ENCODE results near the gene PTPRN2.

PTPRN2 gene

GRCh38 chr7:158613481-158613880 is 25.9 kb upstream of the PTPRN2 start:
- Histone ChIP-seq H3K4me1 (ENCODE audit: control insufficient read depth, insufficient read depth, low read length) (peaks cover 2% of the 10 kb centered on the region), H3K36me3 (ENCODE audit: insufficient read depth, low read length) (peaks cover 3% of the 10 kb centered on the region), H3K9me3 (replicated peaks; ENCODE audit: low read length) (no peaks in the 10 kb centered on the region), H3K4me3 (ENCODE audit: low read length) (no peak overlapping the region), H3K27me3 (ENCODE audit: control insufficient read depth, insufficient read depth, low read length) (no peaks in the 10 kb centered on the region), H3K4me2 (ENCODE audit: low read length) (no peak overlapping the region), H3K9ac (ENCODE audit: low read depth, low read length) (no peak overlapping the region)

DNA sequence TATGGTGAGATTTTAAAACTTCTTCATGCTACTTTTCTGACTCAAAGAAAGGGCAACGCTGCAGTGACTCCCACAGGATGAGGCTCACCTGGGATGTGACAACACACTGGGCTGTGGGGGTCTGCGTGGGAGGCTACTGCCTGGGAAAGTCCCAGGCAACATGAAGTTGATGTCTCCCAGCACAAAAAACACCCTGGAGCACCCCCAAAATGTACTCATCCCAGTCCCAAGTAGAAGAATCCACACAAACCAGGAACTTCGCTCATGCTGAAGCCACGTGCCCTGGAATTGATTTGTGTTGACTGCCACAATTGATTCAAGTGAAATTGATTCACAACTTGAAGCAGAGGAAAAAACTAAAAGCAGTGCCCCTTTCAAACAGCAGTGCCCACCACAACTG is 24.9 kb upstream of the PTPRN2 start:
- no peaks in the 10 kb centered on the region for H3K27me3 ChIP-seq (ENCODE audit: control insufficient read depth, insufficient read depth, low read length)
- no peak overlapping the region for H3K4me2 ChIP-seq (ENCODE audit: low read length)
- H3K4me3 ChIP-seq (ENCODE audit: low read length): no peak overlapping the region
- no peak overlapping the region for H3K9ac ChIP-seq (ENCODE audit: low read depth, low read length)
- no peaks in the 10 kb centered on the region for H3K9me3 ChIP-seq (replicated peaks; ENCODE audit: low read length)
- peaks cover 3% of the 10 kb centered on the region for H3K36me3 ChIP-seq (ENCODE audit: insufficient read depth, low read length)
- peaks cover 2% of the 10 kb centered on the region for H3K4me1 ChIP-seq (ENCODE audit: control insufficient read depth, insufficient read depth, low read length)

DNA sequence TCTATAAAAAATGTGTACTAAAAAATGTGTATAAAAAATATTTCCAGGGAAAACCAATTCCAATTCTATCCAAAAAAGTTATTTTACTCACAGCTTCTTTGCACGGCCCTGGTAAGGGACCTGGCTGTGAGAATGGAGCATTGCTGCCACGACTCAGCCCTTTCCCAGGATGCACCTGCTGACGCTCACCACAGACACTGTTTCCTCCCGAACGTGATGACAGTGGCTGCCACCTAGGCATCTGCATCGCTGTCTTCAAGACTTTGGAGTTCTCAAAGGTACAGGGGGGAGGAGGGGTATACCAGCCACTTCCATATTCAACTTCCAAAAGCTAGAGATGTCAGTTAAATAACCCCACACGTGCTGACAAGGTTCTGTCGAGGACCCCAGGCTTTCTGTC is 23.9 kb upstream of the PTPRN2 start:
- no peak overlapping the region for H3K4me2 ChIP-seq (ENCODE audit: low read length)
- no peaks in the 10 kb centered on the region for H3K9me3 ChIP-seq (replicated peaks; ENCODE audit: low read length)
- no peaks in the 10 kb centered on the region for H3K27me3 ChIP-seq (ENCODE audit: control insufficient read depth, insufficient read depth, low read length)
- no peak overlapping the region for H3K4me3 ChIP-seq (ENCODE audit: low read length)
- H3K36me3 ChIP-seq (ENCODE audit: insufficient read depth, low read length): peaks cover 3% of the 10 kb centered on the region
- H3K9ac ChIP-seq (ENCODE audit: low read depth, low read length): no peak overlapping the region
- H3K4me1 ChIP-seq (ENCODE audit: control insufficient read depth, insufficient read depth, low read length): peaks cover 2% of the 10 kb centered on the region

DNA sequence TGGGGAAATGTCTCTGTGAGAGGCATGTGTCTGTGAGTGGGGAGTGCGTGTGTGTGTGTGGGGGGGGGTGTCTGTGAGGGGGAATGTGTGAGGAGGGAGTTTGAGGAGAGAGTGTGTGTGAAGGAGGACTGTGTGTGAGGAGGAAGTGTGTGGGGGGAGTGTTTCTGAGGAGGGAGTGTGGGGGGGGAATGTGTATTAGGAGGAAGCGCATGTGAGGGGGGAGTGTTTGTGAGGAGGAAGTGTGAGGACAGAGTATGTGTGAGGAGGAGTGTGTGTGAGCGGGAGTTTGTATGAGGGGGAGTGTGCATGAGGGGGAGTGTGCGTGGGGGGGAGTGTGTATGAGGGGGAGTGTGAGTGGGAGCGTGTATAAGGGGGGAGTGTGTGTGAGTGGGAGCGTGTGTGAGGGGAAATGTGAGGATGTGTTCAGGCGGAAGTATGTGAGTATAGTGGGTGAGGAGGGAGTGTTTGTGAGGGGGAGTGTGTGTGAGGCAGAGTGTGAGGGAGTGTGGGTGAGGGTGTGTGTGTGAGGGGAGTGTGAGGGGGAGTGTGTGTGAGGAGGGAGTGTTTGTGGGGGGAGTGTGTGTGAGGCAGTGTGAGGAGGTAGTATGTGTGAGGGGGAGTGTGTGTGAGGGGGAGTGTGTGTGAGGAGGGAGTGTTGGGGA is 21.8 kb upstream of the PTPRN2 start:
- no peaks in the 10 kb centered on the region for H3K27me3 ChIP-seq (ENCODE audit: control insufficient read depth, insufficient read depth, low read length)
- H3K4me3 ChIP-seq (ENCODE audit: low read length): no peak overlapping the region
- H3K4me2 ChIP-seq (ENCODE audit: low read length): no peak overlapping the region
- peaks cover under 1% of the 10 kb centered on the region for H3K4me1 ChIP-seq (ENCODE audit: control insufficient read depth, insufficient read depth, low read length)
- H3K9me3 ChIP-seq (replicated peaks; ENCODE audit: low read length): no peaks in the 10 kb centered on the region
- H3K36me3 ChIP-seq (ENCODE audit: insufficient read depth, low read length): peaks cover 3% of the 10 kb centered on the region
- H3K9ac ChIP-seq (ENCODE audit: low read depth, low read length): no peak overlapping the region

- H3K27me3 ChIP-seq (ENCODE audit: control insufficient read depth, insufficient read depth, low read length): no peaks in the 10 kb centered on the region
- H3K9me3 ChIP-seq (replicated peaks; ENCODE audit: low read length): no peaks in the 10 kb centered on the region
- H3K4me2 ChIP-seq (ENCODE audit: low read length): no peak overlapping the region
- no peak overlapping the region for H3K9ac ChIP-seq (ENCODE audit: low read depth, low read length)
- no peaks in the 10 kb centered on the region for H3K36me3 ChIP-seq (ENCODE audit: insufficient read depth, low read length)
- H3K4me3 ChIP-seq (ENCODE audit: low read length): no peak overlapping the region
- H3K4me1 ChIP-seq (ENCODE audit: control insufficient read depth, insufficient read depth, low read length): no peaks in the 10 kb centered on the region
Observed at GRCh38 chr7:158607563-158607962, 19.9 kb upstream of the PTPRN2 start.

DNA sequence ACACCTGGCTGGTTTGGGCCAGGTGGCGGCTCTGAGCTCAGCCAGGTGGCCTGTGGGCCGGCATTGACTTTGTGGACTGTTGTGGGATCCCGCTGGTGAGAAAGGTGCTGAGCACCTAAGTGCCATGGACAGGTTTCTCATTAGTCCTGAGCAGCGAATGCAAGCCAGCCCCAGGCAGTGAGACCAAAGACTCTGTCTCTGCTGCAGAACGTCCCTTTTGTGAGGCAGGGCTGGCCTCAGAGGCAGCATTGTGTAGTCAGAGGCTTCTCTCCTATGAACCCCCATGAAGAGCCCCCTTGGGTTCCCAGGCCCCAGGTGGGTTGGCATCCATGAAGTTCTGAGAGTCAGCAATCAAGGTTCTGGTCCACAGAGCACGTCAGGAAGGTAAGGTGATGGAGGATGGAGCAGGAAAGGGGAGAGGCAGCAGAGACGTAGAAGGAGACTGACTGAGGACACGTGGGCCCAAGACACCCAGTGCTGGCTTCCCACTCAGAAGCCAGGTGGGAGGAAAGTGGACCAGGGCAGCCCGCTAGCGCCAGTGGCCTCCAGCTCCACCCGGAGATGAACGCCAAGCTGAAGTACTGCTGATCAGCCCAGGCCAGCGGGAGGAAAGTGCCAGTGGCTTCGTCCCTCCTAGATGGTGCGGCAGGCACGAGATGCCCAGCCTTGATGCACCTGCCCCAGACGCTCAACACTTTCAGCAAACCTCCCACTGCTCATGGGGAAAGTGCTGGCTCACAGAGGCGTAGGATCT is 19.2 kb upstream of the PTPRN2 start:
- Histone ChIP-seq H3K4me2 (ENCODE audit: low read length) (no peak overlapping the region), H3K9ac (ENCODE audit: low read depth, low read length) (no peak overlapping the region), H3K4me1 (ENCODE audit: control insufficient read depth, insufficient read depth, low read length) (no peaks in the 10 kb centered on the region), H3K27me3 (ENCODE audit: control insufficient read depth, insufficient read depth, low read length) (no peaks in the 10 kb centered on the region), H3K4me3 (ENCODE audit: low read length) (no peak overlapping the region), H3K36me3 (ENCODE audit: insufficient read depth, low read length) (no peaks in the 10 kb centered on the region), H3K9me3 (replicated peaks; ENCODE audit: low read length) (no peaks in the 10 kb centered on the region)

DNA sequence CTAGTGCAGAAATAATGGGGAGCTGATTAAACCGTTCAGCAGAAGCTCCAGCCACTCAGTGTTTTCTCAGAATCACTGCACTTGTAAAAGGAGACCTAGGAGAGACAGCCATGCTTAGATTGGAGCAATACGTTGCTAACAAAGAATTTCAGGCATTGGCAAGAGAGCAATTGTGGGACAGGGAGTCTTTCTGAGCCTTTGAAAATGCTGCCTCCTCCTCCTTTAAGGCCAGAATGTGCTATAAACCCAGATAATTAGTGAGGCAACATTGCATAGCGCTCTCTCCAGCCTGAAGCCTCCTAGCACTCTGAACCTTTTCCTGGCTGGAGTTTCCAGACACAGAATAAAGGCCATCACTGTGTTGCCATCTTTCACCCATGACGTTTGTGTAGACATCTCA is 18.5 kb upstream of the PTPRN2 start:
- Histone ChIP-seq H3K9ac (ENCODE audit: low read depth, low read length) (no peak overlapping the region), H3K36me3 (ENCODE audit: insufficient read depth, low read length) (no peaks in the 10 kb centered on the region), H3K4me1 (ENCODE audit: control insufficient read depth, insufficient read depth, low read length) (no peaks in the 10 kb centered on the region), H3K4me3 (ENCODE audit: low read length) (no peak overlapping the region), H3K4me2 (ENCODE audit: low read length) (no peak overlapping the region), H3K27me3 (ENCODE audit: control insufficient read depth, insufficient read depth, low read length) (no peaks in the 10 kb centered on the region), H3K9me3 (replicated peaks; ENCODE audit: low read length) (no peaks in the 10 kb centered on the region)

DNA sequence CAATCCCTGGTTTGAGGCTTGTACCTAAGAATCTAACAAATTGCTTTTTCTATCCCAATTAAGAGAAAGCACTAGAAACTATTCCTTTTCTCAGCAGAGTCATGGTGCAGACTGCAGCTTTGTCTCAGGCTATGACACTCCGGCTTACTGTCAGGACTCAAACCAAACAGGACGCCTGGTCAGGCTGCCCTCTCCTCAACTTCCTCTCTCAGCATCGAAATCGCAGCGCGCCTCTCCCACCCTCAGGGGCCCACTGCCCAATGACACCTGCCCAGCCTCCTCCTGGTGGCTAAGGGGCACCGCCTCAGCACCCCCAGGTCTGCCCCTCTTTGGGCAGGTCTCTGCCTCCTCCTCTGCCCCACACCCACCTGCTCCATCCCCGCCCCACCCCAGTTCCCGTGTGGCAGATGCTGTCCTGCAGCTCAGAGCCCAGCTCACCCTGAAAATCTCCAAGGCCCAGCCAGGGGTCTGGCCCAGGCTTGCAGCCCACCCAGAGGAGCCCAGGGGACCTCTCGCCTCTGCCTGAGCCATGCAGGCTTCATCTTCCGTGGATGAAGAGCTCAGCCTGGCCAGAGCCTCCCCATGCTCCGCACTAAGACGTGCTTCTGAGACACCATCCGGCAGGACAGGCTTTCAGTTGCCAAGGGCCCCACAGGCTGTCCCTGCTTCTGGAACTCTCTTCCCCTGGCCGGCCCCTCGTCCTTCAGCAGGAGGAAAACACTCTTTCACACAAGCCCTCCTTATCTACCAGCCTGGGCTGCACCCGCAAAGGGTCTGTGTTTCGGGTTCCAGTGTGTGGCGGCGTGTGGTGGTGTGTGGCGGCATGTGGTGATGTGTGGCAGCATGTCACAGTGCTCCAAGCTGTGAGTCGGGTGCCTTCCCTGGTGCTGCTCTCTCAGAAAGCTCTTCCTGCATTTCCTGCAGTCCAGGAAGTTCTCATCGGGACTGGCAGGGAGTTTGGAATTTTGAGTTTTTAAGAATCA is 16.4 kb upstream of the PTPRN2 start:
- Histone ChIP-seq H3K27me3 (ENCODE audit: control insufficient read depth, insufficient read depth, low read length) (no peaks in the 10 kb centered on the region), H3K9me3 (replicated peaks; ENCODE audit: low read length) (no peaks in the 10 kb centered on the region), H3K36me3 (ENCODE audit: insufficient read depth, low read length) (no peaks in the 10 kb centered on the region), H3K4me2 (ENCODE audit: low read length) (no peak overlapping the region), H3K4me3 (ENCODE audit: low read length) (no peak overlapping the region), H3K4me1 (ENCODE audit: control insufficient read depth, insufficient read depth, low read length) (no peaks in the 10 kb centered on the region), H3K9ac (ENCODE audit: low read depth, low read length) (no peak overlapping the region)

DNA sequence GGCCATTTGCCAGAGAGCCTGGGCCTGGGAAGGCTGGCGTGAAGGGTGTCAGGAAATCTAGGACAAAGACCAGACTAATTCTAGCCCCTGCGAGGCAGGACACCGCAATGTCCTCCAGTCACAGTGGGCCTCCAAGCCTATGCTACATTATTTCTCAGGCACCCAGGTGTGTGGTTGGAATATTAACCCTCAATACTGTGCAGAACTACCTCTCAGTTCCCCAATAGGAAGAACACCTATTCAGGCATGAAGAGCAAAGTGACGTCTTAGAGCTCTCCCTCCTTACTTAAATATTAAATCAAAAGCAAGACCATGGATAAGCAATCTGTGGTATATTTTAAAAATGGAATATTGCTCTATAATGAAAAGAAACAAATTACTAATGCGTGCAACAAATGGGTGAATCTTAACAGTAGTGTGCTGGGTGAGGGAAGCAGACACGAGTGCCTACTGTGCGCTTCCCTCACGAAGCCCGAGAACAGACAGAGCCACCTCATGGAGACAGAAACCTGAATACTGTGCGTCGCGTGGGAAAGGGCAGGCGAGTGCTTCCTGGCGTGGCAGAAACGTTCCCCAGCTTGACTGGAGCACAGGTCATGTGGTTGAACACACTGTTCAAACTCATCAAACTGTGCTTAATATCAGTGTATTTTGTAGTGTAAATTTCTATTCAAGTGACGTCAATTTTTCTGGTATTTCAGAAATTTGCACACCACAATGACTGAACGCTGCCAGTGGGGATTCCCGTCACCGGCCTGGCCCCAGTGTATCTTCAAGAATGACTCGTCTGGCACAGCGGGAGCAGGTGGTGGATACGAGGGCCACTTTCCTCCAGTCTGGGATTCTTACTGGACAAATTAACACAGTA is 15.5 kb upstream of the PTPRN2 start:
- Histone ChIP-seq H3K36me3 (ENCODE audit: insufficient read depth, low read length) (no peaks in the 10 kb centered on the region), H3K4me2 (ENCODE audit: low read length) (no peak overlapping the region), H3K4me1 (ENCODE audit: control insufficient read depth, insufficient read depth, low read length) (no peaks in the 10 kb centered on the region), H3K9ac (ENCODE audit: low read depth, low read length) (no peak overlapping the region), H3K4me3 (ENCODE audit: low read length) (no peak overlapping the region), H3K9me3 (replicated peaks; ENCODE audit: low read length) (no peaks in the 10 kb centered on the region), H3K27me3 (ENCODE audit: control insufficient read depth, insufficient read depth, low read length) (no peaks in the 10 kb centered on the region)

DNA sequence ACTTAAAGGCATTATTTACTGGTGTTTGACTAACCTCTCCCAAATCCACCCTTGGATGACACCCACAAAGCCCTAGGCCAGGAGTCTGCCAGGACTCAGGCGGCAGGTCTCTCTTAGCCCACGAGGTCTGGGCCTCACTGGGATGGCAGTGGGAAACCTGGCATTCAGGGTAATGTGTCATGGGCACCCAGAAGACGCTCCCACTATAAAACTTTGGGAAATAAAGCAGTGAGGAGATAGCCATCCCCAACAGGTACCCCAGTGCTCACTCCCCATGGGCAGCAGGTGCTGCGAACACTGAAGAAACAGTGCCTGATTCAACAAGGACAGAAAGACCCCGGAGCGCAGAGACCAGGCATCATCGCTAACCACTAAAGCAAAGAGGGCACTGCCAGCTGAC is 14.4 kb upstream of the PTPRN2 start:
- no peaks in the 10 kb centered on the region for H3K4me1 ChIP-seq (ENCODE audit: control insufficient read depth, insufficient read depth, low read length)
- H3K4me3 ChIP-seq (ENCODE audit: low read length): no peak overlapping the region
- H3K36me3 ChIP-seq (ENCODE audit: insufficient read depth, low read length): no peaks in the 10 kb centered on the region
- H3K4me2 ChIP-seq (ENCODE audit: low read length): no peak overlapping the region
- no peaks in the 10 kb centered on the region for H3K9me3 ChIP-seq (replicated peaks; ENCODE audit: low read length)
- H3K9ac ChIP-seq (ENCODE audit: low read depth, low read length): no peak overlapping the region
- no peaks in the 10 kb centered on the region for H3K27me3 ChIP-seq (ENCODE audit: control insufficient read depth, insufficient read depth, low read length)

DNA sequence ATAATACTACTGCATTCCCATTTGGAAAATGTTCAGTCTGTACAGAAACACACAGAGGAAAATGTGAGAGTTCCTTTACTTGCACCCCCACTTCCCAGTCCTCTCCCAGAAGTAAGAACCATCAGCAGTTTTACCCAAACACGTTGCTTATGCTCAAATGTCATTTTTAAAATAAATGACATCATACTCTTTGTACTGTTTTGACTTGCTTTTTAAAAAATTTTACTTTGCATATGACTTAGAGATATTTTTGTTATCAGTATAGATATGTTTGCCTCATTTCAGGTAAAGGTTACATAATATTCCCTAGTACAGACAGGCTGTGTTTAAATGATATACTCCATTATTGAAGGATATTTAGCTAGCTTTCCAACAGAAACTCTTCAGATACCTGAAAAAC is 13.5 kb upstream of the PTPRN2 start:
- Histone ChIP-seq H3K4me1 (ENCODE audit: control insufficient read depth, insufficient read depth, low read length) (no peaks in the 10 kb centered on the region), H3K9ac (ENCODE audit: low read depth, low read length) (no peak overlapping the region), H3K36me3 (ENCODE audit: insufficient read depth, low read length) (no peaks in the 10 kb centered on the region), H3K9me3 (replicated peaks; ENCODE audit: low read length) (no peaks in the 10 kb centered on the region), H3K4me2 (ENCODE audit: low read length) (no peak overlapping the region), H3K4me3 (ENCODE audit: low read length) (no peak overlapping the region), H3K27me3 (ENCODE audit: control insufficient read depth, insufficient read depth, low read length) (no peaks in the 10 kb centered on the region)
